Fibroblast of villous mesenchyme (primary cell): ENCODE measurements around the gene SMPDL3B. TPM values are rescaled to one million over a fixed set of nuclear protein-coding genes. Genes with fewer than 3 reads are reported as not detected.

Experiments used
- DNase-seq: peaks from one replicate; pipeline ENCODE4 v3.0.0-alpha.2; 2010; ENCODE audit warnings: low read depth
- H3K4me3 ChIP-seq: 2 replicates; pipeline ENCODE4 v1.5.1; 2011; ENCODE audit warnings: low read depth, mild to moderate bottlenecking, low read length
- total RNA-seq: library from RNA; depleted of rRNA; stranded (reverse); fragments of >200 nt; gene quantifications from 2 replicates; pipeline ENCODE4 v1.2.3, GENCODE V29; 2012
- TF ChIP-seq, protein P1 (sequence below): IDR thresholded peaks from 2 replicates; pipeline ENCODE4 v1.5.1; 2012; ENCODE audit warnings: low read depth, mild to moderate bottlenecking, low read length; ENCODE audit not compliant: insufficient read depth

SMPDL3B gene
- total RNA-seq, 1 donor, result not detected

DNA sequence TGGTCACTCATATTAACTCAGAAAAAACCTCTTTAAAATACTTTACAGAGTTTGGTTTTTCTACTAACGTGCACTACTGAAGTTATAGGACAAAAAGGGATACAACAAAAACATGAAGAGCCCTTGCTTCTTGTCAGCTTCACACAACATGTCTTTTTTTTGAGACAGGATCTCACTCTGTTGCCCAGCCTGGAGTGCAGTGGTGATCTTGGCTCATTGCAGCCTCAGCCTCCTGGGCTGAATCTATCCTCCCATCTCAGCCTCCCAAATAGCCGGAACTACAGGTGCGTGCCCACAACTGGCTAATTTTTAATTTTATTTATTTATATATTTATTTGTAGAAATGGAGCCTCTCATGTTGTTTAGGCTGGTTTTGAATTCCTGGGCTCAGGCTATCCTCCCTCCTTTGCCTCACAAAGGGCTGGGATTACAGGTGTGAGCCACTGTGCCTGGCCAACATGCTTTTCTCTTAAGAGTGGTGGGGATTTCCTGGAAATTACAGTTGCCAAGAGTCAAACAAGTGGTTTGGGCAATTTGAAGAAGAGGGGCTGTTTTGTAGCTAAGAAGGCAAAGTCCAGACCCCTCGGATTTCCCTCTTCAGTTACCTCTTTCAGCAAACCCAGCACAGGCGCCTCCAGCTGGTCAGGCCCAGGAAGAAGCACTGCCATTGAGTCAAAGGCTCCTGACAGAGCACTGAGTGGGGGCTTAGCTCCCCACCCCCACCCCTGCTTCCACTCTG lies 6.4 kb upstream of the SMPDL3B start:
- no peak for DNase-seq
- H3K4me3 ChIP-seq, result no peak overlapping the region
- TF ChIP-seq, protein P1, sequence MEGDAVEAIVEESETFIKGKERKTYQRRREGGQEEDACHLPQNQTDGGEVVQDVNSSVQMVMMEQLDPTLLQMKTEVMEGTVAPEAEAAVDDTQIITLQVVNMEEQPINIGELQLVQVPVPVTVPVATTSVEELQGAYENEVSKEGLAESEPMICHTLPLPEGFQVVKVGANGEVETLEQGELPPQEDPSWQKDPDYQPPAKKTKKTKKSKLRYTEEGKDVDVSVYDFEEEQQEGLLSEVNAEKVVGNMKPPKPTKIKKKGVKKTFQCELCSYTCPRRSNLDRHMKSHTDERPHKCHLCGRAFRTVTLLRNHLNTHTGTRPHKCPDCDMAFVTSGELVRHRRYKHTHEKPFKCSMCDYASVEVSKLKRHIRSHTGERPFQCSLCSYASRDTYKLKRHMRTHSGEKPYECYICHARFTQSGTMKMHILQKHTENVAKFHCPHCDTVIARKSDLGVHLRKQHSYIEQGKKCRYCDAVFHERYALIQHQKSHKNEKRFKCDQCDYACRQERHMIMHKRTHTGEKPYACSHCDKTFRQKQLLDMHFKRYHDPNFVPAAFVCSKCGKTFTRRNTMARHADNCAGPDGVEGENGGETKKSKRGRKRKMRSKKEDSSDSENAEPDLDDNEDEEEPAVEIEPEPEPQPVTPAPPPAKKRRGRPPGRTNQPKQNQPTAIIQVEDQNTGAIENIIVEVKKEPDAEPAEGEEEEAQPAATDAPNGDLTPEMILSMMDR, result no peak

DNA sequence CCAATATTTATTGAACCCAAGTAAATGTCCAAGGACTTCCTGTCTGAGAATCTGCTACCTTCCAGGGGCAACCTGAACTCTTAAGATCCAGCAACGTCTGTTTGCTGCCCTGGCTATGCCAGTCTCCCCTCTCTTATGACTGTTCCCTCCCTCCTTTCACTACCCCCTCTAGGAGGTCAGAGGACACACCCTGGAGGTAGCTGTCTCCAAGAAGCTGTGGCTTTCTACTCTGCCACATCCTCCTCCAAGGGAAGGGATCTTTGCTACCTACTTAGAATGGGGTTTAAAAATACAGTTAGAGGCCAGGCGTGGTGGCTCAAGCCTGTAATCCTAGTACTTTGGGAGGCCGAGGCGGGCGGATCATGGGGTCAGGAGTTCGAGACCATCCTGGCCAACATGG lies 3.6 kb upstream of the SMPDL3B start:
- DNase-seq, result no peak
- no peak overlapping the region for H3K4me3 ChIP-seq
- TF ChIP-seq, protein P1, result no peak

DNA sequence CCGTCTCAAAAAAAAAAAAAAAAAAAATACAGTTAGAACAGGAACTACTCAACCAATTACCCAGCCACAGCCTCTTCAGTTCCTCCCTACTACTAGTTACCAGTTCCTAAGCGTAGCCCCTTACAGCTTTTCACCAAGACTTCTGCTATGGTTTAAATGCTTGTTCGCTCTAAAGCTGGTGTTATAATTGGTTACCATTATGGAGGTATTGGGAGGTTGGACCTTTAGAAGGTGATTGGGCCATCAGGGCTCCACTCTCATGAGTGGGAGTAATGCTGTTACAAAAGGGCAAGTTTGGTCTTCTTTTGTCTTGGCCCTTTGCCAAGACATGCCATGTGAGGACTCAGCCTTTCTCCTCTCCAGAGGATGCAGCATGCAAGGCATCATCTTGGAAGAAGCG lies 3.0 kb upstream of the SMPDL3B start:
- no peak for DNase-seq
- no peak overlapping the region for H3K4me3 ChIP-seq
- TF ChIP-seq, protein P1, result no peak

DNA sequence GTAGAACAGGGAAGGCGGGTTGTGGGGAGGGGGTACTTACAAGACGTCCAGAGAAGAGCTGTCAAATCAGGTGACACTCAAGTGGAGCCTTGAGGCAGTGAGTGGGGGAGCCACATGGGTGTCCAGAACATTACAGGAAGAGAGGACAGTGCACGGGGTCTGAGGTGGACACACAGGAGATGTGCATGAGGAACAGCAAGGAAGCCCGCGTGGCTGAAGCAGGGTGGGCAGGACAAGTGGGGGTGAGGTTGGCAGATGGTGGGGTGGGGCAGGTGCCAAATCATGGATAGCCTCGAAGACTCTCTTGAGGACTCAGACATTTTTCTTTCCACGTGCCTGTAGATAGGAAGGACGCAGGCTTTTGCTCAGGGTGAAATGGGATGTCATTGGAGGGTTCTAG lies 921 bp downstream of the SMPDL3B start:
- TF ChIP-seq, protein P1, result no peak
- DNase-seq, result no peak
- no peak overlapping the region for H3K4me3 ChIP-seq

DNA sequence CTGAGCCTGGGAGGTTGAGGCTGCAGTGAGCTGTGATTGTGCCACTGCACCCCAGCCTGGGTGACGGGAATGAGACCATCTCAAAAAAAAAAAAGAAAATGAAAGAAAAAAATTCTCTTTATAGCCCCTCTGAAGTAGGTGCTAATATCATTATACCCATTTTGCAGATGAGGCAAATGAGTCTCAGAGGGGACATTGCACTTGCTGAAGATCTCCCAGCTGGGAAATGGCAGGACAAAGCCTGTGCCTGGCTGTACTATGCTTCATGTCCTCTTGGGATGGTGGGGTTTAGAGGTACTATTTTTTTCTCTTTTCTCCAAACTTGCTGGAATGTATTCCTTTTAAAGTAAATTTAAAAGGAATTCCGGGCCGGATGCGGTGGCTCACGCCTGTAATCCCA lies 1.6 kb downstream of the SMPDL3B start:
- H3K4me3 ChIP-seq, result no peak overlapping the region
- TF ChIP-seq, protein P1, result no peak
- no peak for DNase-seq

DNA sequence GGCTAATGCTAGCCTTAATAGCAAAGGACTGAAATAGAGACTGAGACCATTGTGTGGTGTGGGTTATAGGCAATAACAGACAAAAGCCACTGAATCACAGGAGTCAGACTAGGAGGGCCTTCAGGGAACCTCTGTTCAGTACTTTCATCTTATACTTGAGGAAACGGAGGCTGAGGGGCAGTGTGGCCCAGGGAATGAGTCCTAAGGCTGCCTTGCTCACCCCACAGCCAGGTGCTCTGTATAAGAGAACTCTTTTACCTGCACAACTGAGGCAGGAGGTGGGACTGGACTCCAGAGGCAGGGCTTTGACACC lies 2.7 kb downstream of the SMPDL3B start:
- TF ChIP-seq, protein P1, result no peak
- no peak for DNase-seq
- H3K4me3 ChIP-seq, result no peak overlapping the region

DNA sequence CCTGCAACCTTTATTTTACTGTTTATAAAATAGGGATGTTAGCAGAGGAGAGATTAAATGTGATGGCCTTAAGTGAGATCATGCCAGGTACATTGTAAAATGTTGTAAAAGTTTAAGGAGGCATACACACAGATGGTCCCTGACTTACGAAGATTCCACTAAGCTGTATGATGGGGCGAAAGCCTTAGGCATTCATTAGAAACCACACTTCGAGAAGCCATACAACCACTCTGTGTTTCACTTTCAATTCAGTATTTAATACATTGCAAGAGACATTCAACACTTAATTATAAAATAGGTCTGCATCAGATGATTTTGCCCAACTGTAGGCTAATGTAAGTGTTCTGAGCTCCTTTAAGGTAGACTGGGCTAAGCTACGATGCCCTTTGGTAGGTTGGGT lies 3.7 kb downstream of the SMPDL3B start:
- no peak for DNase-seq
- H3K4me3 ChIP-seq, result no peak overlapping the region
- TF ChIP-seq, protein P1, result no peak
